LNCaP clone FGC (cell line): ENCODE results near the gene PNPLA3.

ENCODE experiments used
- DNase-seq: peaks from one replicate; pipeline ENCODE4 v3.0.0-alpha.2; 2011; ENCODE audit warnings: low read depth
- H3K4me3 ChIP-seq: 2 replicates; pipeline ENCODE4 v1.5.1; 2011; ENCODE audit warnings: mild to moderate bottlenecking, low read depth, low read length, control low read depth
- CTCF ChIP-seq: IDR thresholded peaks from 2 replicates; pipeline ENCODE4 v1.5.1; 2012; ENCODE audit warnings: mild to moderate bottlenecking; ENCODE audit not compliant: control insufficient read depth, insufficient read depth; ENCODE audit errors: extremely low read depth

The PNPLA3 gene

GRCh38 chr22:43881091-43882061, 42.2 kb upstream of the PNPLA3 start:
- TF ChIP-seq CTCF = no peak
- DNase-seq = no peak
- H3K4me3 ChIP-seq = no peak overlapping the region

DNA sequence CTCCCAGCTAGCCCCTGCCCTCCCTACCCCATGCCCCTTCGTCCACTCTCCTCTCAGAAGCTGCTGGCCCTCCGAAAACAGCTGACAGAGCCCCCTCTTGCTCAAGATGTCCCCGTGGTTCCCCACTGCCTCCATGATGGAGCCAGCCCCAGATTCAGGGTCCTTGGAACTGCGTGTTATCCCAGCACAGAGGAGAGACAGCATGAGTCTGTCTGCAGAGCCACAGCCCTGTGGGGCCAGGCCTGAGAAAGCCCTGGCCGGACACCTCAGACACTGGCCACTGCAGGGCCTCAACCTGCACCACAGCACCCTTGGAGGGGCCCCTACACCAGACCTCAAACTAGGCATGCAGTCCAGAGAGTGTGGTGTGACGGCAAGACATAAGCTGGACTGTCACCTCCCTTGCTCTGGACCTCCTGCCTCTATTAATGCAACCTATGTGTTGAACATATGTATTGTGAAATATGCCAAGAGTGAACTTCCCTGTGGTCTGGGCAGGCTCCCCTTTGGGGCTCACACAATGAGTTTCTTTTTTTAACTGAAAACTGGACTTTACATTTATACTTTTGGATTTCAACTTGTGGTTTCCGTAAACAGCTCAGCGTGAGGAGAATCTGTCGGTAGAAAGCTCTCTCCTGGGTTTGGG, 41.4 kb upstream of the PNPLA3 start:
- DNase-seq = no peak
- H3K4me3 ChIP-seq = no peak overlapping the region
- TF ChIP-seq CTCF = no peak

DNA sequence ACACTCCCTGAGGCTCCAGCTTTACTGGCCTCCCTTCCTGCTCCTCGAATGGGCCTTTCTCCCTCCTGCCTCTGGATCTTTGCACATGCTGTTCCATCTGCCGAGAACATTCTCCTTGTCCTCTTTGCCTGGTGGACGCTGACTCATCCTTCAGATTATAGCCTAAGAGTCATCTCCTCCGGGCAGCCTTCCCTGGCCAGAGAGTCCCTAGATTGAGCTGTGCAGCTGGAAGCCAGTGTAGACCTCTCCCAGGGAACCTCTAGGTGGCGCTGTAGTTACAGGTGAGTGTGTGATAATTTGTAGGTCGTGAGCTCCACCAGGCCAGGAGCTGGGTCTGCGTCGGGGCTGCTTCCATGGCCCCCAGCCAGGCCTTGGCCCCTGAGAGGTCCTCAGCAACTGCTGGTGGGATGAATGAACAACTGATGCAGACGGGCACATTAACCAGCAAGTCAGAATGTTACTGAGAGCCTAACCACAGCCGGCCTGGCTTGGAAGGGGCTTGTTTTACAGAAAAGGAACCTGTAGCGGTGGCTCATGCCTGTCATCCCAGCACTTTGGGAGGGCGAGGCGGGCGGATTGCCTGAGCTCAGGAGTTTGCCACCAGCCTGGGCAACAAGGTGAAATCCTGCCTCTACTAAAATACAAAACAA, 40.5 kb upstream of the PNPLA3 start:
- no peak overlapping the region for H3K4me3 ChIP-seq
- peak; percentile 47 for TF ChIP-seq CTCF
- peak; percentile 33 for DNase-seq

GRCh38 chr22:43883719-43884415, 39.7 kb upstream of the PNPLA3 start:
- H3K4me3 ChIP-seq = no peak overlapping the region
- no peak for DNase-seq
- no peak for TF ChIP-seq CTCF

DNA sequence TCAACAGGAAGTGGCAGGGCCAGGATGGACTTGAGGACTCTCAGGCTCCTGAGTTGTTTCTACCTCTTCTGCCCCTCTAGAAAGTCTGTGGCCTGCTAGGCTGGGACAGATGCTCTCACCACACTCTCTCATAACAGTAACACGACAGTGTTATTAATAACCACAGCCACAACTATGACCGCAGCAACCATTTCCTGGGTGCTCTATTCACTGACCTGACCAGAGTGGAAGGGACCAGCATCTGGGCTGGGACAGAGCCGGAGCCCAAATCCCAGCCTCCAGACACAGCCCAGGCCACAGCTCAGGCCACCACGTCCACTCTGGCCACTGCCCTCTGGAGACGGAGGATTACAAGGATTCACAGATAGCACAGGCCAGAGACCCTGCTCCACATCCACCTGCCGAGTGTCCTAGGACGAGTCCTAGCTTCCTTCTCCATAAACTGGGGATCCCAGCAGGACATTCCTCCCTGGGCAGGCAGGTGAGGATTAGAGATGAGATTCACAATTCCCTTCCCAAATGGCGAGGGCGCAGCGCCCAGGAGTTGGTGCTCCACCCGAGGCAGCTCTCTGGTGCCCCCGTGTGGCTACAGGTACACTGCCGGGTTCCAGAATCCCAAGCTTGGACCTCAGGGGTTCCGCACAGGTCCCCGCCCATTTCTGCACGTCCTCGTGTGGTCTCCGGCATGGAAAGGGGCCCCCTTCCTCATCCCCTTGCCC, 38.8 kb upstream of the PNPLA3 start:
- peak; percentile 68 for TF ChIP-seq CTCF
- no peak overlapping the region for H3K4me3 ChIP-seq
- DNase-seq = no peak

DNA sequence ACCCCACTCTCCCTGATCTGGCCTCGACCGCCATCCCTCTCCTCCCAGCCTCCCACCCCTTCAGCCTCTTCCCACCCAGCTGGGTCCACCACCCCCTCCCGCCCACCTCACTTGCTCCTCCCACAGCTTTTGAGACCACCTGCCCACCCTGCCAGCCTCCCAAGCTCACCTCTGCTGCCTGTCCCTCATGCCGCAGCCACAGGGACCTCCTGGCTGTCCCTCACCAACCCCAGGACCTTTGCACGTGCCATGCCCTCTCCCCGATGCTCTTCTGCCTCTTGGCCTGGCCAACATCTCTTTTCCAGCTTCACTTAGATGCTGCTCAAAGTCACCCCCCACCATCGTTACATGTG, 38.3 kb upstream of the PNPLA3 start:
- no peak overlapping the region for H3K4me3 ChIP-seq
- DNase-seq = no peak
- TF ChIP-seq CTCF = no peak
